Hippocampal formation (tissue), 2 donors: ENCODE measurements around the gene SUPT20HL1.

Experiments used
- DNase-seq, 2 donors: peaks; one replicate each; lab custom pipeline; 2025; lab: John Stamatoyannopoulos, UW

Gene SUPT20HL1

GRCh38 chrX:24396236-24396930, 35.9 kb downstream of the SUPT20HL1 start:
- no peak for DNase-seq

GRCh38 chrX:24396931-24397279, 36.5 kb downstream of the SUPT20HL1 start:
- DNase-seq, result no peak

DNA sequence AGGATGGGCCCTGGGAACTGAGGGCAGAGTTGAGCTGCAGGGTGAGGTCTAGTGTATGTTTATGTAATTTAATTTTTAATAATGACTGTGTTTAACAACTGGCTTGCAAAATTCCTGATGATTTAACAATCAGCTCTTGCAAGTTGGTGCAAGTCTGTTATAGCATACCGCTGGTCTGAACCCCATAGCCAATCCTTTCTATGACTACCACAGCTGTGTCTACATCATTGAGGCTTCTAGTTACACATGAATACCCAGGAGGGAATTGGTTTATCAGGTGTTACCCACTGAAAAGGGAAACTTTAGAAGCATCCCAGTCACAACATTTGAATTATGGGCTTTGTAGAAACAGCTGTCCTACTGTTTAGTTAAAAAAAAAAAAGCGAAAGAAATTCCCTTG, 38.3 kb downstream of the SUPT20HL1 start:
- DNase-seq, result no peak

DNA sequence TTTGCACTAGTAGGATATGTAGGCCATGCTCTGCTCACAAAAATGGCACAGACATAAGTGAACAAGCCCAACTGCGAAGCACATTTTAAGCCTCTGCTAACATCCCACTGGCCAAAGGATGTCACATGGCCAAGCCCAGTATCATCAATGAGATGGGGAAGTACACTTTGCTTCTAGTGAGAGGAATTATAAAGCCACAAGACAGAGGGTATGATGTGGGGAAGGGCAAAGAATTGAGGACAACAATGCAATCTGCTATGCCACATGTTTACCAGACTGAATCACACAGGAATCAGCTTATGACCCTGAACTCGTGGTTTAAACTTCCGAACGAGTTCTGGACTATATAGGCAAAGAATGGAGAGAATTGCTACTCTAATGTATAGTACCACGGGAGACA, 39.1 kb downstream of the SUPT20HL1 start:
- no peak for DNase-seq

DNA sequence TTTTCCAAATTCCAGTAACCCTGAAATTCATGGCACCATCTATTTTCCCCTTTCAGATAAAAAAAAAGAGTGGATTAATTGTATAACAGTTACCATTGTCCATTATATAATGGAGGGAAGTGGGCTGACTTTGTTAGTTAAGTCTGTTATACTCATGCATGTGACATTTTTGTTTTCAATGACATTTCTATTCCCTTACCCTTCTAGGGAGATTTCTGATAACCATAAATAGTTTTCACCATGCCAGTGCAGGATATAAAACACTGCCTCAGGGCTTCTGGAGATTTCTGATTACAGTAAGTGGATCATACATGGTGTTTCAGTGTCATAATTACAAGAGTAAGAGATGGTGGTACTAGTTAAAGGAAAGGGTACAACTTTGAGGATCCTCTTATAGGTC, 45.5 kb downstream of the SUPT20HL1 start:
- no peak for DNase-seq
